K562 (cell line): ENCODE data around the gene NFATC3. TPM values are rescaled to one million over a fixed set of nuclear protein-coding genes. Genes with fewer than 3 reads are reported as not detected.

ENCODE experiments used
- CBX1 ChIP-seq: sonication (generic); IDR thresholded peaks from 2 replicates; pipeline ENCODE4 v1.6.1; 2016; ENCODE audit warnings: antibody characterized with exemption, low read depth, mild to moderate bottlenecking
- CTBP1 ChIP-seq: fragments of 450-650 bp; IDR thresholded peaks from 2 replicates; pipeline ENCODE4 v1.6.1; 2016; ENCODE audit warnings: borderline replicate concordance
- HCFC1 ChIP-seq: IDR thresholded peaks from 2 replicates; pipeline ENCODE4 v1.6.1; 2012; ENCODE audit warnings: low read depth, low read length, improper control_type of control experiment
- HMGN3 ChIP-seq: IDR thresholded peaks from 2 replicates; pipeline ENCODE4 v1.6.1; 2011; ENCODE audit warnings: borderline replicate concordance, low read depth, mild to moderate bottlenecking, mixed read lengths, low read length; ENCODE audit not compliant: insufficient read length; ENCODE audit errors: extremely low read depth
- KAT8 ChIP-seq: fragments of 450-650 bp; IDR thresholded peaks from 2 replicates; pipeline ENCODE4 v1.6.1; 2016; ENCODE audit warnings: low read depth, mild to moderate bottlenecking
- MTA2 ChIP-seq: fragments of 450-650 bp; IDR thresholded peaks from 2 replicates; pipeline ENCODE4 v1.6.1; 2016; ENCODE audit warnings: low read depth
- PHTF2 ChIP-seq: fragments of 250-450 bp; sonication (Bioruptor Pico); IDR thresholded peaks from 2 replicates; pipeline ENCODE4 v1.5.0; 2021; ENCODE audit warnings: mild to moderate bottlenecking
- TAF7 ChIP-seq: fragments of 450-650 bp; IDR thresholded peaks from 2 replicates; pipeline ENCODE4 v1.6.1; 2016; ENCODE audit warnings: missing genetic modification characterization, missing compliant biosample characterization
- ZNF584 ChIP-seq: fragments of 200-800 bp; sonication (Bioruptor generic); IDR thresholded peaks from 2 replicates; pipeline ENCODE4 v1.6.1; 2016; ENCODE audit warnings: low read depth, mild to moderate bottlenecking, missing genetic modification characterization, missing compliant biosample characterization
- polyA plus RNA-seq, 8 experiments: library from polyadenylated mRNA; depleted of rRNA in 4 of 8; stranded (reverse) in 5 of 8; unstranded in 3 of 8; fragments of >200 nt; fragmentation: Nextera tagmentation in 2 of 8; fragmentation: Illumina TruSeq in 1 of 8; extraction: Ambion mirVana in 2 of 8; extraction: Trizol in 1 of 8; gene quantifications; 2 replicates each; pipeline versions ENCODE4 v1.2.1 to v1.2.3, GENCODE V29; 2011 to 2014; ENCODE audit warnings: inconsistent platforms in 1 of 8, missing spikeins in 1 of 8
- total RNA-seq, 7 experiments: library from RNA; depleted of rRNA in 6 of 7; stranded (reverse); fragments of >200 nt in 6 of 7; fragmentation: Illumina TruSeq in 2 of 7; extraction: Trizol in 2 of 7; gene quantifications; 2 replicates each; pipeline versions ENCODE4 v1.2.1 to v1.2.3, GENCODE V29; 2011 to 2021; ENCODE audit warnings: low replicate concordance in 1 of 7
- TF ChIP-seq, protein P1 (sequence below): sonication (generic); formaldehyde crosslinking; IDR thresholded peaks from 2 replicates; pipeline ENCODE4 v1.8.1; 2023; ENCODE audit warnings: mild to moderate bottlenecking, missing genetic modification reagents
- TF ChIP-seq, protein P2 (sequence below): sonication (generic); formaldehyde crosslinking; IDR thresholded peaks from 2 replicates; pipeline ENCODE4 v1.8.1; 2022; ENCODE audit warnings: missing genetic modification reagents
- TF ChIP-seq, protein P3 (sequence below): fragments of 450-650 bp; IDR thresholded peaks from 2 replicates; pipeline ENCODE4 v1.6.1; 2017; ENCODE audit warnings: antibody characterized with exemption, mild to moderate bottlenecking
- TF ChIP-seq, protein P4 (sequence below): fragments of 150-350 bp; IDR thresholded peaks from 2 replicates; pipeline ENCODE4 v1.6.1; 2014; ENCODE audit warnings: low read depth, mild to moderate bottlenecking, low read length, borderline replicate concordance
- TF ChIP-seq, protein P5 (sequence below): fragments of 250-450 bp; sonication (Bioruptor Pico); IDR thresholded peaks from 2 replicates; pipeline ENCODE4 v1.4.0; 2020

The NFATC3 gene
- total and polyA plus RNA-seq, 9 of the 15 experiments (the other 6 are each of a cell fraction or from before 2014, with no cell fraction given): 15.7 to 98.4 (median 59.4) TPM

DNA sequence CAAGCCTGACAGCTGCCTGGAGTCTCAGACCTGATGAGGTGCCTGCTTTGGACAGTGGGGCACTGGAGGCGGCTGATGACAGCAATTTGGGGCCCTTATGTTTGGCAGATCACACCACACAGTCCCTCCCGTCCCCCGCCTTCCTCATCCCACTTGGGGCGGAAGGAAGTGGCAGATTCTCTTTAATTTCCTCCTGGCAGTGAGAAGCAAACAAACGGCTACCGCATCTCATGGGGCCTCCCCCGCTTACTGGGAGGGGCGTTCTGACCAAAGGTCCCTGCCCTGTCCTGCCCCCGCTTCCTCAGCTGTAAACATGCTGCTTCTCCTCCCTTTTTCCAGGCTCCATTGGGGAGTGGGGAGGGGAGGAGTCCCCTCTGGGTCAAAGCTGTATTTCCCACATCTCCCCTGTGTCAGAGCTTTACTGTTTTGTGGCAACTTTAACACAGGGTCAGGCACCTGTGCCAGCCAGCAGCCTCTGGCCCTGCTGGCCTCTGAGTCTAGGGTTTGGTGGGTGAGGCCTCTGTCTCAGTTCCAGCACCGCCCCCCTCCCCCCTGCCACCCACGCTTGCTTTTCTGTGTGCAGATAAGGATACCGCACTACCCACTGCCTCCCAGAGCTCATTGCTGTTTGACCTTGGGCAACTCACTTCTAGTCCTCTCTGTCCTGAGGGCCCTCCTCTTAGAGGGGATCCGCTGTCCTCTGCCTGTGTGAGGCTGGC lies 5.4 kb upstream of the NFATC3 start (continued):
- TF ChIP-seq, protein P1, sequence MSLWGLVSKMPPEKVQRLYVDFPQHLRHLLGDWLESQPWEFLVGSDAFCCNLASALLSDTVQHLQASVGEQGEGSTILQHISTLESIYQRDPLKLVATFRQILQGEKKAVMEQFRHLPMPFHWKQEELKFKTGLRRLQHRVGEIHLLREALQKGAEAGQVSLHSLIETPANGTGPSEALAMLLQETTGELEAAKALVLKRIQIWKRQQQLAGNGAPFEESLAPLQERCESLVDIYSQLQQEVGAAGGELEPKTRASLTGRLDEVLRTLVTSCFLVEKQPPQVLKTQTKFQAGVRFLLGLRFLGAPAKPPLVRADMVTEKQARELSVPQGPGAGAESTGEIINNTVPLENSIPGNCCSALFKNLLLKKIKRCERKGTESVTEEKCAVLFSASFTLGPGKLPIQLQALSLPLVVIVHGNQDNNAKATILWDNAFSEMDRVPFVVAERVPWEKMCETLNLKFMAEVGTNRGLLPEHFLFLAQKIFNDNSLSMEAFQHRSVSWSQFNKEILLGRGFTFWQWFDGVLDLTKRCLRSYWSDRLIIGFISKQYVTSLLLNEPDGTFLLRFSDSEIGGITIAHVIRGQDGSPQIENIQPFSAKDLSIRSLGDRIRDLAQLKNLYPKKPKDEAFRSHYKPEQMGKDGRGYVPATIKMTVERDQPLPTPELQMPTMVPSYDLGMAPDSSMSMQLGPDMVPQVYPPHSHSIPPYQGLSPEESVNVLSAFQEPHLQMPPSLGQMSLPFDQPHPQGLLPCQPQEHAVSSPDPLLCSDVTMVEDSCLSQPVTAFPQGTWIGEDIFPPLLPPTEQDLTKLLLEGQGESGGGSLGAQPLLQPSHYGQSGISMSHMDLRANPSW (CRISPR knock-in tag): no peak
- TF ChIP-seq KAT8 (no peak), ZNF584 (CRISPR knock-in tag) (peak; percentile 79), PHTF2 (CRISPR knock-in tag) (no peak), CBX1 (no peak; the same call in 1 of the 2 replicates), HCFC1 (peak; percentile 24; the same call in 1 of the 2 replicates), TAF7 (tag) (peak; percentile 63), HMGN3 (peak; percentile 68), CTBP1 (peak; percentile 91), MTA2 (peak; percentile 28)
- TF ChIP-seq, protein P2, sequence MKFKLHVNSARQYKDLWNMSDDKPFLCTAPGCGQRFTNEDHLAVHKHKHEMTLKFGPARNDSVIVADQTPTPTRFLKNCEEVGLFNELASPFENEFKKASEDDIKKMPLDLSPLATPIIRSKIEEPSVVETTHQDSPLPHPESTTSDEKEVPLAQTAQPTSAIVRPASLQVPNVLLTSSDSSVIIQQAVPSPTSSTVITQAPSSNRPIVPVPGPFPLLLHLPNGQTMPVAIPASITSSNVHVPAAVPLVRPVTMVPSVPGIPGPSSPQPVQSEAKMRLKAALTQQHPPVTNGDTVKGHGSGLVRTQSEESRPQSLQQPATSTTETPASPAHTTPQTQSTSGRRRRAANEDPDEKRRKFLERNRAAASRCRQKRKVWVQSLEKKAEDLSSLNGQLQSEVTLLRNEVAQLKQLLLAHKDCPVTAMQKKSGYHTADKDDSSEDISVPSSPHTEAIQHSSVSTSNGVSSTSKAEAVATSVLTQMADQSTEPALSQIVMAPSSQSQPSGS (CRISPR knock-in tag): no peak
- TF ChIP-seq, protein P3, sequence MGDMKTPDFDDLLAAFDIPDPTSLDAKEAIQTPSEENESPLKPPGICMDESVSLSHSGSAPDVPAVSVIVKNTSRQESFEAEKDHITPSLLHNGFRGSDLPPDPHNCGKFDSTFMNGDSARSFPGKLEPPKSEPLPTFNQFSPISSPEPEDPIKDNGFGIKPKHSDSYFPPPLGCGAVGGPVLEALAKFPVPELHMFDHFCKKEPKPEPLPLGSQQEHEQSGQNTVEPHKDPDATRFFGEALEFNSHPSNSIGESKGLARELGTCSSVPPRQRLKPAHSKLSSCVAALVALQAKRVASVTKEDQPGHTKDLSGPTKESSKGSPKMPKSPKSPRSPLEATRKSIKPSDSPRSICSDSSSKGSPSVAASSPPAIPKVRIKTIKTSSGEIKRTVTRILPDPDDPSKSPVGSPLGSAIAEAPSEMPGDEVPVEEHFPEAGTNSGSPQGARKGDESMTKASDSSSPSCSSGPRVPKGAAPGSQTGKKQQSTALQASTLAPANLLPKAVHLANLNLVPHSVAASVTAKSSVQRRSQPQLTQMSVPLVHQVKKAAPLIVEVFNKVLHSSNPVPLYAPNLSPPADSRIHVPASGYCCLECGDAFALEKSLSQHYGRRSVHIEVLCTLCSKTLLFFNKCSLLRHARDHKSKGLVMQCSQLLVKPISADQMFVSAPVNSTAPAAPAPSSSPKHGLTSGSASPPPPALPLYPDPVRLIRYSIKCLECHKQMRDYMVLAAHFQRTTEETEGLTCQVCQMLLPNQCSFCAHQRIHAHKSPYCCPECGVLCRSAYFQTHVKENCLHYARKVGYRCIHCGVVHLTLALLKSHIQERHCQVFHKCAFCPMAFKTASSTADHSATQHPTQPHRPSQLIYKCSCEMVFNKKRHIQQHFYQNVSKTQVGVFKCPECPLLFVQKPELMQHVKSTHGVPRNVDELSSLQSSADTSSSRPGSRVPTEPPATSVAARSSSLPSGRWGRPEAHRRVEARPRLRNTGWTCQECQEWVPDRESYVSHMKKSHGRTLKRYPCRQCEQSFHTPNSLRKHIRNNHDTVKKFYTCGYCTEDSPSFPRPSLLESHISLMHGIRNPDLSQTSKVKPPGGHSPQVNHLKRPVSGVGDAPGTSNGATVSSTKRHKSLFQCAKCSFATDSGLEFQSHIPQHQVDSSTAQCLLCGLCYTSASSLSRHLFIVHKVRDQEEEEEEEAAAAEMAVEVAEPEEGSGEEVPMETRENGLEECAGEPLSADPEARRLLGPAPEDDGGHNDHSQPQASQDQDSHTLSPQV: peak; percentile 93; the same call in 1 of the 2 replicates
- TF ChIP-seq, protein P4, sequence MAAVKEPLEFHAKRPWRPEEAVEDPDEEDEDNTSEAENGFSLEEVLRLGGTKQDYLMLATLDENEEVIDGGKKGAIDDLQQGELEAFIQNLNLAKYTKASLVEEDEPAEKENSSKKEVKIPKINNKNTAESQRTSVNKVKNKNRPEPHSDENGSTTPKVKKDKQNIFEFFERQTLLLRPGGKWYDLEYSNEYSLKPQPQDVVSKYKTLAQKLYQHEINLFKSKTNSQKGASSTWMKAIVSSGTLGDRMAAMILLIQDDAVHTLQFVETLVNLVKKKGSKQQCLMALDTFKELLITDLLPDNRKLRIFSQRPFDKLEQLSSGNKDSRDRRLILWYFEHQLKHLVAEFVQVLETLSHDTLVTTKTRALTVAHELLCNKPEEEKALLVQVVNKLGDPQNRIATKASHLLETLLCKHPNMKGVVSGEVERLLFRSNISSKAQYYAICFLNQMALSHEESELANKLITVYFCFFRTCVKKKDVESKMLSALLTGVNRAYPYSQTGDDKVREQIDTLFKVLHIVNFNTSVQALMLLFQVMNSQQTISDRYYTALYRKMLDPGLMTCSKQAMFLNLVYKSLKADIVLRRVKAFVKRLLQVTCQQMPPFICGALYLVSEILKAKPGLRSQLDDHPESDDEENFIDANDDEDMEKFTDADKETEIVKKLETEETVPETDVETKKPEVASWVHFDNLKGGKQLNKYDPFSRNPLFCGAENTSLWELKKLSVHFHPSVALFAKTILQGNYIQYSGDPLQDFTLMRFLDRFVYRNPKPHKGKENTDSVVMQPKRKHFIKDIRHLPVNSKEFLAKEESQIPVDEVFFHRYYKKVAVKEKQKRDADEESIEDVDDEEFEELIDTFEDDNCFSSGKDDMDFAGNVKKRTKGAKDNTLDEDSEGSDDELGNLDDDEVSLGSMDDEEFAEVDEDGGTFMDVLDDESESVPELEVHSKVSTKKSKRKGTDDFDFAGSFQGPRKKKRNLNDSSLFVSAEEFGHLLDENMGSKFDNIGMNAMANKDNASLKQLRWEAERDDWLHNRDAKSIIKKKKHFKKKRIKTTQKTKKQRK: no peak
- TF ChIP-seq, protein P5, sequence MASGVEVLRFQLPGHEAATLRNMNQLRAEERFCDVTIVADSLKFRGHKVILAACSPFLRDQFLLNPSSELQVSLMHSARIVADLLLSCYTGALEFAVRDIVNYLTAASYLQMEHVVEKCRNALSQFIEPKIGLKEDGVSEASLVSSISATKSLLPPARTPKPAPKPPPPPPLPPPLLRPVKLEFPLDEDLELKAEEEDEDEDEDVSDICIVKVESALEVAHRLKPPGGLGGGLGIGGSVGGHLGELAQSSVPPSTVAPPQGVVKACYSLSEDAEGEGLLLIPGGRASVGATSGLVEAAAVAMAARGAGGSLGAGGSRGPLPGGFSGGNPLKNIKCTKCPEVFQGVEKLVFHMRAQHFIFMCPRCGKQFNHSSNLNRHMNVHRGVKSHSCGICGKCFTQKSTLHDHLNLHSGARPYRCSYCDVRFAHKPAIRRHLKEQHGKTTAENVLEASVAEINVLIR (CRISPR knock-in tag): no peak
